Stimulated activated naive CD8-positive, alpha-beta T cell treated with anti-CD3 and anti-CD28 coated beads, Interleukin-15, Interleukin-2, amounts not matched to agents 100 U/mL and 50 U/mL, for 24 hours (primary cell): Measurements from ENCODE around the gene B4GALNT2.
A peak's percentile ranks its signal among the peaks of the same experiment; 100 is the strongest.
"Not testable (repeated sequence)": the region's sequence is repeated elsewhere in the genome, so short reads cannot be mapped to it uniquely, and the experiment has no call there.

Source experiments
- ATAC-seq: fragments of 150-1000 bp; cut with Tn5 transposase; one replicate; pipeline ENCODE4 v1.10.0; 2021
- DNase-seq: peaks from one replicate; pipeline ENCODE4 v3.0.0; 2021

Gene B4GALNT2

DNA sequence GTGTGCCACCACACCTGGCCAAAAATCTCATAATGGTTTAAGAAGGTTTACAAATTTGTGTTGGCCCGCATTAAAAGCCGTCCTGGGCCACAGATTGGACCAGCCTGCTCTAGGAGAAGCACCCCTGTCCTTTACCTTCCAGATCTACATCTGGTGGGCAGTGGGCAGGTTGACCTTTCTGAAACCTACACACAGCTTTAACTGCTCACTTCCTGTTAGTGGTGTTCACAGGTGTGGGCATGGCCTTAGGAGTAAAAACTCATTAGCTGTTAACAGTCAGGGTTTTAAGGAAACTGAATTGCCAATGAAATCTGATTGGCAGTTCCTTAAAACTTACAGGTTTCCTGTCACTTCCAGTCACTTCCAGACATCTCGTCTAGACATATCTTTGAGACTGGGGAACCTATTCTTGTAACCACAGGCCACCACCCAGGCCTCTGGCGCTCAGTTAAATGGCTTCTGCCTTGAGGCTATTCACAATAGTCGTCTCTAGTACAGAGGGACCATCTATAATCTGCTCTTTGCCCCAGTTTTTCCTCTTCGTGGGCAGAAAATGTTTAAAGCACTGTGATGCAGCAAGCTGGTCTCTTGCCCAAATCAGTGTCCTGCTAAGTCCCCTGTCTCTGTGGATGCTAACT, 48.5 kb downstream of the B4GALNT2 start:
- no peak for ATAC-seq

GRCh38 chr17:49183341-49183740, 50.8 kb downstream of the B4GALNT2 start:
- no peak for ATAC-seq
- DNase-seq = no peak

More for the DNA sequence above, 48.5 kb downstream of the B4GALNT2 start:
- DNase-seq = no peak

GRCh38 chr17:49183801-49184200, 51.2 kb downstream of the B4GALNT2 start:
- no peak for ATAC-seq
- DNase-seq = no peak

DNA sequence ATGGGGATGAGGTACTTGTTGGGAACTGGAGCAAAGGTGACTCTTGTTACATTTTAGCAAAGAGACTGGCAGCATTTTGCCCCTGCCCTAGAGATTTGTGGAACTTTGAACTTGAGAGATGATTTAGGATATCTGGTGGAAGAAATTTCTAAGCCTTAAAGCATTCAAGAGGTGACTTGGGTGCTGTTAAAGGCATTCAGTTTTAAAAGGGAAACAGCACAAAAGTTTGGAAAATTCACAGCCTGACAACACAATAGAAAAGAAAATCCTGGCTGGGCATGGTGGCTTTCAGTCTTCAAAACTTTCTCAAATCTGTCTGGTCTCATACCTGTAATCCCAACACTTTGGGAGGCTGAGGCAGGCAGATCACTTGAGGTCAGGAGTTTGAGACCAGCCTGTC, 52.0 kb downstream of the B4GALNT2 start:
- not testable (repeated sequence) for ATAC-seq, DNase-seq

DNA sequence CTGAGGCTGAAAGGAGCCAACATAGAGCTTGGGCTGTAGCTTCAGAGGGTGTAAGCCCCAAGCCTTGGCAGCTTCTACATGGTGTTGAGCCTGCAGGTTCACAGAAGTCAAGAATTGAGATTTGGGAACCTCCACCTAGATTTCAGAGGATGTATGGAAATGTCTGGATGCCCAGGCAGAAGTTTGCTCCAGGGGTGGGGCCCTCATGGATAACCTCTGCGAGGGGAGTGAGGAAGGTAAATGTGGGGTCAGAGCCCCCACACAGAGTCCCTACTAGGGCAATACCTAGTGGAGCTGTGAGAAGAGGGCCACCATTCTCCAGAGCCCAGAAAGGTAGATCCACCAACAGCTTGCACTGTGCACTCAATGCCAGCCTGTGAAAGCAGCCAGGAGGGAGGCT, 52.8 kb downstream of the B4GALNT2 start:
- not testable (repeated sequence) for DNase-seq, ATAC-seq

DNA sequence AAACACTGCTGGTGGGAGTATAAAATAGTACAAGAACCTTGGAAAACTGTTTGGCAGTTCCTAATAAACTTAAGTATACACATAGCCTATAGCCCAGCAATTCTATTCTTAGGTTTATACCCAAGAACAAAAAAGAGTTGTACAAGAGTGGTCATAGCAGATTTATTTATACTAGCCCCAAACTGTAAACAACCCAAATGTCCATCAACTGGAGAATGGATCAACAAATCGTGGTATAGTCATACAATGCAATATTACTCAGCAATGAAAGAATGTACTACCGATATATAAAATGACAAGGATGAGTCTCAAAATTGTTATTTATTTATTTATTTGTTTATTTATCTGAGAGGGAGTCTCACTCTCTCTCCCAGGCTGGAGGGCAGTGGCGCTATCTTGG, 54.7 kb downstream of the B4GALNT2 start:
- no peak for ATAC-seq
- DNase-seq = no peak

DNA sequence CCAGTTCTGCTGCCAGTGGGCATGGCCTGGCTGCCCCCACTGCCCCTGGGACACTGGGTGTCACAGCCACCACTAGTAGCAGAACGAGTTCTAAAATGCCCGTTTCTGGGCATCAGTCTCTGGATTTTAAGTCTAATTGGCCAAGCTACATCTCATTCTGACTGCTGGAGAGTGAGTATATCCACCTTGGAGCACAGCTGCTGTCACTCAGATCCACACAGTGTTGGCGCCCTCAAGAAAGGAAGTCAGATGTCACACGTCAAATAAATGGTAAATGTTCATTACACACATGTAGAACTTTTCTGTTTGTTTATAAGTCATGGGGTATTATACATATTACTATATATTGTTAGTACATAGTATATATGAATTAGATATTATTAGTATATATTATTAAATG, 58.4 kb downstream of the B4GALNT2 start:
- no peak for ATAC-seq
- DNase-seq = no peak

DNA sequence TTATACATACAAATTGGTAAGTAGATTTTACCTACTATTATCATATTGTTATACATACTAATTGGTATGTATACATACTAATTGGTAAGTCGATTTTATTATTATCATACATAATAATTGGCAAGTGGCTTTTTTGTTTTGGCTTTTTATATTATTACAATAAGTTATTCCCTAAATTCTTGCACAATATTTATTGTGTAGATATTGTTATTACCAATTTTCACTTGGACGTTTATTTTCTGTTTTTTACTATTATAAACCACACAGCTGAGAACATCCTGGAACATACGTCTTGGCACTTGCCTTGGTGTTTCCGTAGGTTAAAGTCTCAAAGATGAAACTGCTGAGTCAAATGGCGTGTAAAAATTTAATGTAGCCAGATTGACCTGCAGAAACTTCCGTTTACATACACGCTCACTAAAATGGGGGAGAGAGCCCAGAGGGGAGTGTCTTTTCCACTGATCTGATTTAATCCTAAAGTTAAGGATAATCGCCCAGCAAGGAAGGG, 58.9 kb downstream of the B4GALNT2 start:
- no peak for DNase-seq
- no peak for ATAC-seq

DNA sequence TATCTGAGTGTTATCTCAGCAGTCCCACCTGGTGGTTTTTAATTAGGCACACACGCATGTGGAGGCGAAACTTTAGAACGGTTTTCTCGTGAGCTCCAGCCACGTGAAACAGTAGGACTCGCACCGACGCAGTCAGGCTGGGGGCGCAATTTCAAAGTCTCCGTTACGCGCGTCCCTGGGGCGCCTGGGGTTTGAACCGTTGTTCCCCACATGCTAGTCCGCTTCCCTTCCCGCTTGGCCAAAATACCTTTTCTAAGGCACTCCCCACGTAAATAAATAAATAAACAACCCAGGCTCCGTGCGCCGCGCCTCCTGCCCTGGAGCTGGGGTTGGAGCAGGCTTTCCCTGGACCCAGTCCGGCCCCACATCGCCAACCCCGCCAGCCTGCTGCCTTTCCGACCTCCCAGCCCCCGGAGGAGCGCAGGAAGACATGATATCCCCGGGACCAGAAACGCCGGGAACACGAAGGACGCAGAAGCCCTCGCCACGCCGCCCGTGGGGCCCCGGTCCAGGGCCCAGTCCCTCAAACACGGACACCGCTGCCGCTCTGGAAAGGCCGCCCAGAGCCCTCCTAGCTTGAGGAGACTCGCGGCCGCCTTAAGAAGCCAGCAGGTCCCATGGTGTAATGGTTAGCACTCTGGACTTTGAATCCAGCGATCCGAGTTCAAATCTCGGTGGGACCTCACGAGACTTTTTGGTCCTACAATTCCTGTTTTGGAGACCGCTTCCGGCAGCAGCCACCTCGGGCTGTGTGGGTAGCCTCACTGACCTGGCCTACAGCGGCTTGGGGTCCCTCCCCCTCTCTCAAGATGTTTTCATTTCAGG, 59.6 kb downstream of the B4GALNT2 start:
- DNase-seq (peak; percentile 90), ATAC-seq (peak; percentile 79)

DNA sequence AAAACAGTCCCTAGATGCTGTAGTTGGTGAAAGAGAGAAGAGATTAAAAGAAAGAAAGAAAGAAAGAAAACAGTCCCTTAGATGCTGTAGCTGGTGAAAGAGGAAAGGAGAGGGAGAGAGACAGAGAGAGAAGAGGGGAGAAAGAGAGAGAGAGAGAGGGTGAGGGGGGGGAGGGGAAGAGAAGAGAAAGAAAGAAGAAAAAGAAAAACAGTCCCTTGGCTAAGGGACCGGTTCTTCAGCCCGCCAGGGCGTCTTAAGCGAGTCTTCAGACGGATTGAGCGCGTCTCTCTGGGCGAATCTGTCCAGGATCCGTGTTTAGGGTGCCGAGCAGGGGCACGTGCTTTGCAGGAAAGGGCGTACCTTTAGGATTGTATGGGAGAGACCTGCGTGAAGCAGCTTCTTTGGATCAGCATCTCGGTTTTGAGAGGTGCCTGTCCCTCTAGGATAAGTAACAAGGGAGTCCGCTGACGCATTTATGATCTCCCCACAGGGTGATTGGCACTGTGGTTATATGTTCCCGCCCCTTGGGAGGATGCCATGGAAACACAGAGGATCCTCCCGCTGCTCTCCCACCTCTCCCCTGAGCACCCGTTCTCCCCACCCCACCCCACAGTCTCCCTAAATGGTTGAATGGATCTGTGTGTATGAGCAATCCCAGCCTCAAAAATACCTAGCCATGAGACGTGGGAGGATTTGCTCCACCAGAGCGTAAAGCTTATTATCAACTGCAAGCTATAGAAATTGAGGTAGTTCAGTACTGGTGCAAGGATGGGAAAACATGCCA, 61.1 kb downstream of the B4GALNT2 start:
- ATAC-seq (no peak), DNase-seq (peak; percentile 45)

DNA sequence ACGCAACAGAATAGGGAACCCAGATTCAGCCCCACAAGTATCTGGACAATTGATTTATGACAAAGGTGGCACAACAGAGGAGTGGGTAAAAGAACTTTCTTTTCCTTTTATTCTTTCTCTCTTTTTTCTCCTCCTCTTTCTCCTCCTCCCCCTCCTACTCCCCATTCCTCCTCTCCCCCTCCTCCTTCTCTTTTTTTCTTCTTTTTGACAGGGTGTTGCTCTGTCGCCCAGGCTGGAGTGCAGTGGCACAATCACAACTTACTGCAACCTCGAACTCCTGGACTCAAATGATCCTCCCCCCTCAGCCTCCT, 61.7 kb downstream of the B4GALNT2 start:
- DNase-seq = no peak

DNA sequence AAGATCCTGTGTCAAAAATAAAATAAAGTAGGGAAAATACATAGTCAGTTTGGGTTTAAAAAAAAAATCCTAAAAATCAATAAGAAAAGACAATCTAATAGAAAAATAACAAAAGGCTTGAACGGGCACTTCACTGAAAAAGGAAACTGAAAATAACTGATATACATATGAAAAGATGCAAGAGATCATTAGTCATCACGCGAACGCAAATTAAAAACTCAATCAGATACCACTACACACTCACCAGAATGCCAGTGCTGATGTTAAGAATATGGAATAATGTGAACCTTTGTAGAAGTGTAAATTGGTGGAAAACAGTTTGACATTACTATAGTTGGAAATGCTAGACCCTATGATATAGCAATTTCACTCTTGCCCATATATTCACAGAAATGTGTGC, 63.2 kb downstream of the B4GALNT2 start:
- ATAC-seq (no peak), DNase-seq (no peak)

More for the DNA sequence above, 61.7 kb downstream of the B4GALNT2 start:
- no peak for ATAC-seq

GRCh38 chr17:49196520-49196919, 64.0 kb downstream of the B4GALNT2 start:
- ATAC-seq = no peak
- no peak for DNase-seq

DNA sequence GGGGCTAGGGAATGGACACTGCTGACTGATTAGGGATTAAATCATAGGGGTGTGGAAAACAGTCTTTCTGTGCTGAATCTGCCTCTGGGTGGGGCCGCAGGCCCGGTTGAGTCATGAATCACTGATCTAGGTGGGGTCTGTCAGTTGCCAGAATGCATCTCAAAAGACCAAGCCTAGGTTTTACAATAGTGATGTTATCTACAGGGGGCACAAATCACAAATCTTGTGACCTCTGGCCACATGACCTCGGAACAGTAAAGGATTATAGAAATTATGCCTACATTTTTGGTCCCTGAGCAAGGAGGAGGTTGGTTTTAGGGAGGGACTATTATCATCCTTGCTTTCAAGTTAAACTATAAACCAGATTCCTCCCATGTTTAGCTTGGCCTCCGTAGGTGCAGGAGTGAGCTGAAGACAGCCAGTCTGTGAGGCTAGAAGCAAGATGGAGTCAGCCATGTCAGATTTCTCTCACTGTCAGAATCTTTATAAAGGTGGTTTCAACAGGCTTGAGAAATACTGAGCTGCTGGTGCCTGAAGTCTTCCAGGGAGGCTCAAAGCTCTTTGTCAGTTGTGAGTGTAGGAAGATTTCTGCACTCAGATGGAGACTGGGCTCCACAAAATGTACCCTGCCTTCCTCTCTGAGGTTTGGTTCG, 64.9 kb downstream of the B4GALNT2 start:
- DNase-seq (no peak), ATAC-seq (no peak)

- DNase-seq (no peak), ATAC-seq (no peak)
Observed at GRCh38 chr17:49198211-49198610, 65.6 kb downstream of the B4GALNT2 start.

DNA sequence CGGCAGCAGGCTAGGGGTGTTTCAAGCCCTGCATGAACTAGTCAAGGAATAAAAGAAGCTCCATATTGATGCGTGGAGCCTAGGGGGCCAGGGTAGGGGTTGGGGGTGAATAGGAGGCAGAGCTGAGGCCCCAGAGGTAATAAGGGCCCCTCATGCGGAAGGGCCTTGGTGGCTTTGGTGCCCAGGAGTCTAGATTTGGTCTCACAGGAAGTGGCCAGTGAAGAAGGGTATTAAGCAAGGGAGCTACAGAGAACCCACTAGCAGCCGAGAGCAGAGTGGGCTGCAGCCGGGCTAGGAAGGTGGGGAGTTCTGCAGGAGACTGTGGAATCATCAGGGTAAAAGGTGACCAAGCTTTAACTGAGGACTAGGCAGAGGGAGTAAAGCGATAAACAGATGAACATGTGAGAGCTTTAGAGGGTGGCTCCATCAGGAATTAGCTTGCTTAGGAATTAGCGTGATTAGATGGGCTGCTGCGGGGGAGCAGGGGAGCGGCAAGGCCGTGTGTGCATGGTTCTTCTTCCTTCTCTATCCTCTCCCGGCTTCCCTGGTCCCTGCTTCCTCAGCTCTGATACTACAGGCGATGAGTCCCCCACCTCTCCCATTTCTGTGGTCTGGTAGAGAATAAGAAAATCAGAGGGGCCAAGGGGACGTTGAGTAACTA, 68.0 kb downstream of the B4GALNT2 start:
- DNase-seq (no peak), ATAC-seq (no peak)

GRCh38 chr17:49201481-49201927, 68.9 kb downstream of the B4GALNT2 start:
- DNase-seq (no peak), ATAC-seq (no peak)

DNA sequence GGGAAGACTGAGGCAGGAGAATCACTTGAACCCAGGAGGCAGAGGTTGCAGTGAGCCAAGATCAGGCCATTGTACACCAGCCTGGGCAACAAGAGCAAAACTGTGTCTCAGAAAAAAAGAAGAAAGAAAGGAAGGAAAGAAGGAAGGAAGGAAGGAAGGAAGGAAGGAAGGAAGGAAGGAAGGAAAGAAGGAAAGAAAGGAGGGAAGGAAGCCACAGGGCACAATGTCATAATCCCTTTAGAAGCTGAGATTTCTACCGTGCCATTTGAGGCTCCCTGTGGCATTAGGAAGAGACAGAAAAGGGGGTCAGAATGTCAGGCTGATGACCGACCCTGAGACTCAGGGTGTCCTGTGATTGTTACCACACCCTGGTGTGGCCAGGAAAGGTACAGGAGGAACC, 71.2 kb downstream of the B4GALNT2 start:
- no peak for ATAC-seq
- no peak for DNase-seq

- DNase-seq (no peak), ATAC-seq (no peak)
Observed at GRCh38 chr17:49204516-49204915, 71.9 kb downstream of the B4GALNT2 start.

- DNase-seq = no peak
Observed at GRCh38 chr17:49209061-49209571, 76.5 kb downstream of the B4GALNT2 start.

More at GRCh38 chr17:49209061-49209571, 76.5 kb downstream of the B4GALNT2 start:
- peak; percentile 6 for ATAC-seq
